OCI-LY3 (cell line): ENCODE measurements around the gene MARCHF3.

Experiments used
- CTCF ChIP-seq: fragments of 200-600, 300-600 bp; sonication (generic); IDR thresholded peaks from 2 replicates; pipeline ENCODE4 v1.5.1; 2014; ENCODE audit warnings: antibody characterized with exemption, low read length, low read depth
- EZH2phosphoT487 ChIP-seq: fragments of 200-600 bp; shearing (Covaris generic); IDR thresholded peaks from 2 replicates; pipeline ENCODE4 v1.6.1; 2018; ENCODE audit warnings: antibody characterized with exemption, mixed run types, low read depth

GRCh38 chr5:126854526-126855110, 175.7 kb downstream of the MARCHF3 start:
- TF ChIP-seq EZH2phosphoT487: no peak
- TF ChIP-seq CTCF: no peak
